K562 (cell line): ENCODE results near the gene WDR55. TPM values are rescaled to one million over a fixed set of nuclear protein-coding genes. Genes with fewer than 3 reads are reported as not detected.

ENCODE experiments used
- ASH1L ChIP-seq: fragments of 450-650 bp; IDR thresholded peaks from 2 replicates; pipeline ENCODE4 v1.6.1; 2018; ENCODE audit warnings: borderline replicate concordance, mild to moderate bottlenecking, low read depth; ENCODE audit not compliant: partially characterized antibody
- BRD9 ChIP-seq: fragments of 450-650 bp; IDR thresholded peaks from 2 replicates; pipeline ENCODE4 v1.6.1; 2018; ENCODE audit warnings: low read depth; ENCODE audit not compliant: partially characterized antibody
- FOXP1 ChIP-seq: sonication (generic); formaldehyde crosslinking; IDR thresholded peaks from 2 replicates; pipeline ENCODE4 v1.8.0; 2022; ENCODE audit warnings: mild to moderate bottlenecking, missing genetic modification reagents
- HDGF ChIP-seq: fragments of 450-650 bp; IDR thresholded peaks from 2 replicates; pipeline ENCODE4 v1.6.1; 2016
- PHF8 ChIP-seq: fragments of 200-600 bp; sonication (generic); IDR thresholded peaks from 2 replicates; pipeline ENCODE4 v1.6.1; 2012; ENCODE audit warnings: mixed run types, mild to moderate bottlenecking, inconsistent platforms, low read length, moderate library complexity, borderline replicate concordance
- U2AF1 ChIP-seq: fragments of 200-400 bp; formaldehyde crosslinking; optimal IDR thresholded peaks from 2 replicates; pipeline ENCODE3; 2017; ENCODE audit warnings: mild to moderate bottlenecking, low read depth, low read length, moderate library complexity
- ZNF143 ChIP-seq: sonication (generic); formaldehyde crosslinking; IDR thresholded peaks from 2 replicates; pipeline ENCODE4 v1.9.0; 2022; ENCODE audit warnings: mild to moderate bottlenecking, missing genetic modification reagents
- ZNF217 ChIP-seq: sonication (generic); formaldehyde crosslinking; IDR thresholded peaks from 2 replicates; pipeline ENCODE4 v1.8.0; 2022; ENCODE audit warnings: mild to moderate bottlenecking, missing genetic modification reagents
- ZNF274 ChIP-seq: IDR thresholded peaks from 2 replicates; pipeline ENCODE4 v1.6.1; 2011; ENCODE audit warnings: low read depth, mild to moderate bottlenecking, low read length, moderate library complexity, borderline replicate concordance
- polyA plus RNA-seq, 8 experiments: library from polyadenylated mRNA; depleted of rRNA in 4 of 8; stranded (reverse) in 5 of 8; unstranded in 3 of 8; fragments of >200 nt; fragmentation: Nextera tagmentation in 2 of 8; fragmentation: Illumina TruSeq in 1 of 8; extraction: Ambion mirVana in 2 of 8; extraction: Trizol in 1 of 8; gene quantifications; 2 replicates each; pipeline versions ENCODE4 v1.2.1 to v1.2.3, GENCODE V29; 2011 to 2014; ENCODE audit warnings: inconsistent platforms in 1 of 8, missing spikeins in 1 of 8
- total RNA-seq, 7 experiments: library from RNA; depleted of rRNA in 6 of 7; stranded (reverse); fragments of >200 nt in 6 of 7; fragmentation: Illumina TruSeq in 2 of 7; extraction: Trizol in 2 of 7; gene quantifications; 2 replicates each; pipeline versions ENCODE4 v1.2.1 to v1.2.3, GENCODE V29; 2011 to 2021; ENCODE audit warnings: low replicate concordance in 1 of 7
- TF ChIP-seq, protein P1 (sequence below): fragments of 250-450 bp; sonication (Bioruptor Pico); IDR thresholded peaks from 2 replicates; pipeline ENCODE4 v1.4.0; 2020; ENCODE audit warnings: borderline replicate concordance
- TF ChIP-seq, protein P2 (sequence below): fragments of 450-650 bp; IDR thresholded peaks from 2 replicates; pipeline ENCODE4 v1.6.1; 2018; ENCODE audit warnings: mild to moderate bottlenecking, low read depth; ENCODE audit not compliant: partially characterized antibody
- TF ChIP-seq, protein P3 (sequence below): fragments of 200-400 bp; formaldehyde crosslinking; IDR thresholded peaks from 2 replicates; pipeline ENCODE4 v1.6.1; 2017; ENCODE audit warnings: mild to moderate bottlenecking, low read depth, low read length, moderate library complexity
- TF ChIP-seq, protein P4 (sequence below), 2 experiments: IDR thresholded peaks in 1 of 2; conservative IDR thresholded peaks in 1 of 2; 2 replicates each; pipeline ENCODE4 v1.6.1; 2016; ENCODE audit warnings: low read depth in 2 of 2, mild to moderate bottlenecking in 1 of 2, missing compliant biosample characterization in 1 of 2, missing genetic modification characterization in 1 of 2, moderate library complexity in 1 of 2
- TF ChIP-seq, protein P5 (sequence below): fragments of 250-450 bp; sonication (Bioruptor Pico); IDR thresholded peaks from 2 replicates; pipeline ENCODE4 v1.8.0; 2021; ENCODE audit warnings: borderline replicate concordance, mild to moderate bottlenecking, moderate library complexity; ENCODE audit not compliant: poor library complexity, severe bottlenecking

WDR55 gene
- total and polyA plus RNA-seq, 9 of the 15 experiments (the other 6 are each of a cell fraction or from before 2014, with no cell fraction given): 5.2 to 45.0 (median 29.3) TPM

DNA sequence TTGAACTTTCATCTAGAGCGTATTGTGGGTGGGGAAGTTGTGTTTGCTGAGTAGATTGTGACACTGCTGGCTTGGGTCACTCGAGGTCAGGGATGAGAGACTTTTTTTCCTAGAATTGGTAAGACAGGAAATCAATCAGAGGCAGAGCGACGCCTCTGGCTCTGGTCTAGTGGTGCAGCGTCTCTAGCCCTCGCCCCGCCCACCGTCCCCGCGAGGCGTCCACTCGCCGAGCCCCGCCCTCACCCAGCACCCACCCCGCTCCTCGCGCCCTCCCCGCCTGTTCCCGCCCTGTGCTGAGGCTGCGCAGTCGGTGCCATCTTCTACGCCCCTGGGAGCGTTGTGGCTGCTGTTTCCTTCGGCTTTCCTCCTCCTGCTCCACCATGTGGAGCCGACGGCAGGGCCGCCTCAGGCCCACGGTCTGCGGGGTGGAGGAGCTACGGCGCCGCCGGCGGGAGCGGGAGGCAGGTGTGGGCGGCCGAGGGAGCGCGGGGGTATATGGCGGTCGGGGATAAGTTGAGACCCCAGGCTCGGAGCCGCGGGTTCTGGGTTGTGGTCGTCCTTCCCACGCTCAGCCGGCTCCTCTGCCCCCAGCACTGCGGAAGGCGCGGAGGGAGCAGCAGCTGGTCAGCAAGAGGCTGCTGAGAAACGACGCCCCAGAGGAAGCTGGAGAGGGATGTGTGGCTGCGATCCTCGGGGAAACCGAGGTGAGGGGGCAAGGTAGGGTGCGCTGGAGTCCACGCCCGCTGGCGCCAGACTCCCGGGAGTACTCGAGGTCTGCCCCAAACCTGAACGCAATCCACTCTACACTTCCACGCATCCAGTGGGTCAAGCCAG is 25.3 kb upstream of the WDR55 start, which contains the start of gene TMCO6 (continued):
- TF ChIP-seq, protein P1, sequence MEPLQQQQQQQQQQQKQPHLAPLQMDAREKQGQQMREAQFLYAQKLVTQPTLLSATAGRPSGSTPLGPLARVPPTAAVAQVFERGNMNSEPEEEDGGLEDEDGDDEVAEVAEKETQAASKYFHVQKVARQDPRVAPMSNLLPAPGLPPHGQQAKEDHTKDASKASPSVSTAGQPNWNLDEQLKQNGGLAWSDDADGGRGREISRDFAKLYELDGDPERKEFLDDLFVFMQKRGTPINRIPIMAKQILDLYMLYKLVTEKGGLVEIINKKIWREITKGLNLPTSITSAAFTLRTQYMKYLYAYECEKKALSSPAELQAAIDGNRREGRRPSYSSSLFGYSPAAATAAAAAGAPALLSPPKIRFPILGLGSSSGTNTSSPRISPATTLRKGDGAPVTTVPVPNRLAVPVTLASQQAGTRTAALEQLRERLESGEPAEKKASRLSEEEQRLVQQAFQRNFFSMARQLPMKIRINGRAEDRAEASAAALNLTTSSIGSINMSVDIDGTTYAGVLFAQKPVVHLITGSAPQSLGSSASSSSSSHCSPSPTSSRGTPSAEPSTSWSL (CRISPR knock-in tag): no peak
- TF ChIP-seq, protein P2, sequence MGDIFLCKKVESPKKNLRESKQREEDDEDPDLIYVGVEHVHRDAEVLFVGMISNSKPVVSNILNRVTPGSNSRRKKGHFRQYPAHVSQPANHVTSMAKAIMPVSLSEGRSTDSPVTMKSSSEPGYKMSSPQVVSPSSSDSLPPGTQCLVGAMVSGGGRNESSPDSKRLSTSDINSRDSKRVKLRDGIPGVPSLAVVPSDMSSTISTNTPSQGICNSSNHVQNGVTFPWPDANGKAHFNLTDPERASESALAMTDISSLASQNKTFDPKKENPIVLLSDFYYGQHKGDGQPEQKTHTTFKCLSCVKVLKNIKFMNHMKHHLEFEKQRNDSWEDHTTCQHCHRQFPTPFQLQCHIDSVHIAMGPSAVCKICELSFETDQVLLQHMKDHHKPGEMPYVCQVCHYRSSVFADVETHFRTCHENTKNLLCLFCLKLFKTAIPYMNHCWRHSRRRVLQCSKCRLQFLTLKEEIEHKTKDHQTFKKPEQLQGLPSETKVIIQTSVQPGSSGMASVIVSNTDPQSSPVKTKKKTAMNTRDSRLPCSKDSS: no peak
- TF ChIP-seq ZNF274 (no peak), PHF8 (peak; percentile 84; the same call in 1 of the 2 replicates), FOXP1 (CRISPR knock-in tag) (peak; percentile 66), ASH1L (no peak), U2AF1 (no peak), HDGF (no peak), ZNF217 (no peak), BRD9 (no peak), ZNF143 (no peak)
- TF ChIP-seq, protein P3, sequence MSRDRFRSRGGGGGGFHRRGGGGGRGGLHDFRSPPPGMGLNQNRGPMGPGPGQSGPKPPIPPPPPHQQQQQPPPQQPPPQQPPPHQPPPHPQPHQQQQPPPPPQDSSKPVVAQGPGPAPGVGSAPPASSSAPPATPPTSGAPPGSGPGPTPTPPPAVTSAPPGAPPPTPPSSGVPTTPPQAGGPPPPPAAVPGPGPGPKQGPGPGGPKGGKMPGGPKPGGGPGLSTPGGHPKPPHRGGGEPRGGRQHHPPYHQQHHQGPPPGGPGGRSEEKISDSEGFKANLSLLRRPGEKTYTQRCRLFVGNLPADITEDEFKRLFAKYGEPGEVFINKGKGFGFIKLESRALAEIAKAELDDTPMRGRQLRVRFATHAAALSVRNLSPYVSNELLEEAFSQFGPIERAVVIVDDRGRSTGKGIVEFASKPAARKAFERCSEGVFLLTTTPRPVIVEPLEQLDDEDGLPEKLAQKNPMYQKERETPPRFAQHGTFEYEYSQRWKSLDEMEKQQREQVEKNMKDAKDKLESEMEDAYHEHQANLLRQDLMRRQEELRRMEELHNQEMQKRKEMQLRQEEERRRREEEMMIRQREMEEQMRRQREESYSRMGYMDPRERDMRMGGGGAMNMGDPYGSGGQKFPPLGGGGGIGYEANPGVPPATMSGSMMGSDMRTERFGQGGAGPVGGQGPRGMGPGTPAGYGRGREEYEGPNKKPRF: no peak
- TF ChIP-seq, protein P4, sequence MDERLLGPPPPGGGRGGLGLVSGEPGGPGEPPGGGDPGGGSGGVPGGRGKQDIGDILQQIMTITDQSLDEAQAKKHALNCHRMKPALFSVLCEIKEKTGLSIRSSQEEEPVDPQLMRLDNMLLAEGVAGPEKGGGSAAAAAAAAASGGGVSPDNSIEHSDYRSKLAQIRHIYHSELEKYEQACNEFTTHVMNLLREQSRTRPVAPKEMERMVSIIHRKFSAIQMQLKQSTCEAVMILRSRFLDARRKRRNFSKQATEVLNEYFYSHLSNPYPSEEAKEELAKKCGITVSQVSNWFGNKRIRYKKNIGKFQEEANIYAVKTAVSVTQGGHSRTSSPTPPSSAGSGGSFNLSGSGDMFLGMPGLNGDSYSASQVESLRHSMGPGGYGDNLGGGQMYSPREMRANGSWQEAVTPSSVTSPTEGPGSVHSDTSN (CRISPR knock-in tag; IDR thresholded peaks at IDR 0.05; ENCODE audit: low read depth): peak; percentile 42; the same call in 1 of the 2 replicates
- TF ChIP-seq, protein P4 (tag; conservative IDR thresholded peaks at IDR 0.05; ENCODE audit: low read depth): peak; percentile 92
- TF ChIP-seq, protein P5, sequence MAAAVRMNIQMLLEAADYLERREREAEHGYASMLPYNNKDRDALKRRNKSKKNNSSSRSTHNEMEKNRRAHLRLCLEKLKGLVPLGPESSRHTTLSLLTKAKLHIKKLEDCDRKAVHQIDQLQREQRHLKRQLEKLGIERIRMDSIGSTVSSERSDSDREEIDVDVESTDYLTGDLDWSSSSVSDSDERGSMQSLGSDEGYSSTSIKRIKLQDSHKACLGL (CRISPR knock-in tag): no peak
